GM18909 (cell line): ENCODE data around the gene CLCC1.
"Not testable (repeated sequence)": the region's sequence is repeated elsewhere in the genome, so short reads cannot be mapped to it uniquely, and the experiment has no call there.

Source experiments
- ATAC-seq: cut with Tn5 transposase; IDR thresholded peaks from one replicate; pipeline ENCODE4 v1.9.1; 2021; ENCODE audit warnings: mild to moderate bottlenecking; ENCODE audit not compliant: unreplicated experiment, poor library complexity

Gene CLCC1

DNA sequence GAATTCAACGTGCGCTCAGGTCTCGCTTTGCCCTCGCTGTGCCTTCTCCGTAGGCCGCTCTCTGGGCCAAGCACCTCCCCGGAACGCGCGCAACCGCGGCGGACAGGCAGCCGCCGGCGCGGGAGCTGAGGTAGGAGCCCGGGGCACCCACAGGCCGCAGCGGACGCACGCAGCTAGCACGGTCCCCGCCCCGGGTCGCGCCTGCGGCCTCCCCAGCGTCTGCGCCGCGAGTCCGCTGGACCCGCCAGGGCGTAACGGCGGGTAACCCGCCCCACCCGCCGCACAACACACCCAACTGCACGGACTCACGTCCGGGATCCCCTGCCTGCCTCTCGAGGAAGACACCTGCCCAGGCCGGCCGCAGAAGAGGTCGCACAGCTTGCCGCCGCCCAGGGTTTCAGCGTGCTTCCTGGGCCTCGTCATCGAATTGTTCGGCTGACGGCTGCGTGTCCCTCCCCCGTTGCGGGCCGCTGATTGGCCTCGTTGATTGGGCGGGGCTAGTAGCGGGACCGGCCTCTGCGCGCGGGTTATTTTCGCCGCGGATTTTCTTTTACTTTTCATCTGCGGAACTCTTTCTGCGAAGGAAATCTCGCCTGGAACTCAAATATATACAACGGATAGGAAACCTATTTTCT is at the start of gene CLCC1:
CLCC1 (minus strand) TSS at position 433 of the 635 bp plus-strand sequence. CDS start 13,047 bp downstream, outside the sequence.
- ATAC-seq: peak; percentile 94

DNA sequence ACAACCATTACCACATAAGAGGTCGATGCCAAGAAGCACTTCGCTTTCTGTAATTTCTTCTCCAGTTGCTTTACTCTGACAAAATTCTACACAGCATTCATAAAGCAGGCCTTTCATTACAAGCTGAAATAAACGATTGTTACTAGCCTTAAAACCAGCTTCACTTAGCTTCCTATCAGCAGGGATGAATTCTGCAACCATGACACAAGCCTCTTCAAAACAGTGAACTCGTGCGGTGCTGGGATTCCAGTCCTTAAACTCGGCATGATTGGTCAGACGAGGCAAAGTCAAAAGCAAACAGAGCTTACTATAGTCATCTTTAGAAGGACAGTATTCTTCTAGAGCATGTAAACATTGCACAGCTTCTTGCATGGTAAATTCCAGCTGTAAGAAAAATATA is 48.1 kb upstream of the CLCC1 start:
- no peak for ATAC-seq

DNA sequence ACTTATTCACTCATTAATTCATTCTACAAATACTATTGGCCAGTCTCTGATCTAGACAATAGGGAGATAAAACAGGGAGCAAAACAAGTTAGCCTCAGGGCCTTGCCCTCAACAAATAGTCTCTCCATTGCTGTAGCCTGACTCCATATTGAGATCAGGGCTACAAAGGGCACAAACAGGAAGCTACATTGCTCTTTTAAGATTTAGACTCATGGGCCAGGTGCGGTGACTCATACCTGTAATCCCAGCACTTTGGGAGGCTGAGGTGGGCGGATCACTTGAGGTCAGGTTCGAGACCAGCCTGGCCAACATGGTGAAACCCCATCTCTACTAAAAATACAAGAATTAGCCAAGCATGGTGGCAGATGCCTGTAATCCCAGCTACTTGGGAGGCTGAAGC is 33.3 kb upstream of the CLCC1 start:
- ATAC-seq: not testable (repeated sequence)

GRCh38 chr1:108983114-108983513 is 19.8 kb upstream of the CLCC1 start:
- no peak for ATAC-seq

DNA sequence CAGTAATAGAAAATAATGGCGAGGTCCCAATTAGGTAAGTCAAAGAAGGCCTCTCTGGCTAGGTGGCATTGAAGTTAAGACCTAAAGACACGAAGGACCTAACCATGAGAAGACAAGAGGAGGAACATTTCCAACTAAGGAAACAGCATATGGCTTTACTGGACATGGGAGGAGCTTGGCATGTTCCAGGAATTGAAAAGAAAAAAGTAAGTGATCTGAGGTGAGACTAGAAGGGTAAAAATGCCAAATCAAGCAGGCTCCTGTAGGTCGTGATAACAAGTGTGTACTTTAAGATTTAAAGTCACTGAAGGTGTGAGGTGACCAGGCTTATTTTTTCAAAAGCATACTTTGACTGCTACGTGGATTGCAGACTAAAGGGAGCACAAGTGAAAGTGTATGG is 13.4 kb upstream of the CLCC1 start:
- ATAC-seq: no peak

DNA sequence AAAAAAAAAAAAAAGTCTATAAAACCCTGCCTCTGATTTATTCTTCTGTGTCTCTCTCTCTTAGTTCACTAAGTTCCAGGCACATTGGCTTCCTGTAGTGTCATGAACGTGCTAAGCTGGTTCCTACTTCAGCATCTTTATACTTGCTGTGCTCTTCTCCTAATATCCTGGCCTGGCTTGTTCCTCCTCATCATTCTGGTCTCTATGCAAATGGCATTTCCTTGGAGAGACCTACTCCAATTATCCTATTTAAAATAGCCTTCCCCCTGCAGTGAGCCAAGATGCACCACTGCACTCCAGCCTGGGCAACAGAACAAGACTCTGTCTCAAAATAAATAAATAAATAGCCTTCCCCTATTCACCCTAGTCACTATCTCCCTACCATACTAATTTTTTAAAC is 9.7 kb upstream of the CLCC1 start:
- no peak for ATAC-seq

GRCh38 chr1:108969346-108969745 is 6.1 kb upstream of the CLCC1 start:
- ATAC-seq: no peak

- peak; percentile 28 for ATAC-seq
These were observed 618 bp downstream of the CLCC1 start for GRCh38 chr1:108962681-108963051.

DNA sequence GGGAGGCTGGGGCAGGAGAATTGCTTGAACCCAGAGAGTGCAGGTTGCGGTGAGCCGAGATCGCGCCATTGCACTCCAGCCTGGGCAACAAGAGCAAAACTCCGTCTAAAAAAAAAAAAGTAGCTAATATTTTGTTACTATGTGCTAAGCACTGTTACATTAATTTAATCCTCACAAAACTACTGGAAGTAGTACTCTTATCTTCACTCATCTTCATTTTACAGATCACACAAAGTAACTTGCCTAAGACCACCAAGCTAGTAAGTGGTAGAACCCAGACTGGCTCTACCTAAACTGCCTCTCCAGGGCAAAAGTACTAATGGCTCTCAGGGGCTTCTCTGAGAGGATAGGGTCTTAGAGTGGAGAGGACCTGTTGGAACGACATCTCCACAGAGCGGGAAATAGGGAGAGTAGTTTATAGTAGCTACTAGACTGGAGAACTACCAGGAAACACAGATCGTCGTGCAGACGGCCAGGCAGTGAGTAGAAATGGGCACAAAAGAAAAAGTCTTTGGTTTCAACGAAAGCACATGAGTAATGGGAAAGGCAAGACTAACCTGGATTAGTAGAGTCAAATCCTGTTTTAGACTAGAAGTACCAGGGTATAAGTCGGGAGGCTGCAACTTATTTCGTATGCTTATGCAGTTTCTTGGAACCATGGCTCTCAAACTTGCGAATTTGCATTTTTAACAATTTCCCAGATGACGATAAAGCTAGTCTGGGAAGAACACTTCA is 1.4 kb downstream of the CLCC1 start:
- ATAC-seq: no peak

GRCh38 chr1:108961198-108961597 is 2.1 kb downstream of the CLCC1 start:
- no peak for ATAC-seq

DNA sequence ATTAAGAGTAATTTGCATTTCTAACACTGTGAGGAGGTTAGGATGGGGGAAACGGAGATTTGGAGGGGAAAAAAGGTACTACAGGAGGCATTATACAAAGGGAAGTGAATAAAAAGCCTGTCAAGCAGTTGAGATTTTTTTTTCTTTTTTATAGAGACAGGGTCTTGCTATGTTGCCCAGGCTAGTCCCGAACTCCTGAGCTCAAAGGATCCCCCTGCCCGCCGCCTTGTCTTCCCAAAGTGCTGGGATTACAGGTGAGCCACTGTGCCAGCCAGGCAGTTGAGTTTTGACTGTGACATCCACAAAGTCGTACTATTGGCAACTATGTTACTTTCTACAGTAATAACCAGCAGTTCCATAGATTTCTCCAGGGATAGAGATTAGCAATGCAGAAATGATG is 2.6 kb downstream of the CLCC1 start:
- no peak for ATAC-seq

DNA sequence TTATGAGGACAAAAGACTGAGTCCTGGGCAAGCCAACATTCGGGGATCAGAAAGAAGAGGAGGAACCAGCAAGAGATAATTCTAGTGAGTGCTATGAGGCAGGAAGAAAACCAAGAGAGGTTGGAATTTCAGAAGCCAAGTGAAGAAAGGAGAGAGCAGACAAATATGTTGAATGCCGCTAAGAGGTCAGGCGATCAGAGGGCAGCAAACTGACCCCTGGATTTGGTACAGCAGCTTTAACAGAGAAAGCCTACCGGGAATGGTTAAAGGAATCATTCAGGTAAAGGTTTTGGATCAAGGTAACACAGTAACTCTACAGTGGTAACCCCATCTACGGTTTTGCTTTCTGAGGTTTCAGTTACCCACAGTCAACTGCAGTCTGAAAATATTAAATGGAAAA is 5.4 kb downstream of the CLCC1 start:
- ATAC-seq: no peak

- ATAC-seq: no peak
These were observed 7.4 kb downstream of the CLCC1 start for GRCh38 chr1:108955881-108956280.

DNA sequence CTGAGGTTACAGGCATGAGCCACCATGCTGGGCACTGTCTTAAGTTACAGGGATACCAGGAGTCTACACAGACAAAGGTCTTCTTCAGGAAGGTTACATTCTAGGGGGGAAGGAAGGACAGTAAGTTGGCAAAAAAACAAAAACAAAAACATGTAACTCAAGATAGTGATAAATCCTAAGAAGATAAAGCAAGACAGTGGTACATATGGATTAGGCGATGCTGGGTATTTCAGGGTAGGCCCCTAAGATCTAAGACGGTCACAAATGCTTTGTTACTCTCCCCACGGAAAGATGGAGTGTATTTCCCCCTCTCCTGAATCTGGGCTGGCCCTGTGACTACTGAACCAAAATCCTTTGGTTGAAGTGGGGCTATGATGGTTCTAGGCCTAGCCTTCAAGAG is 8.2 kb downstream of the CLCC1 start:
- ATAC-seq: no peak

GRCh38 chr1:108953452-108953851 is 9.8 kb downstream of the CLCC1 start:
- ATAC-seq: no peak

DNA sequence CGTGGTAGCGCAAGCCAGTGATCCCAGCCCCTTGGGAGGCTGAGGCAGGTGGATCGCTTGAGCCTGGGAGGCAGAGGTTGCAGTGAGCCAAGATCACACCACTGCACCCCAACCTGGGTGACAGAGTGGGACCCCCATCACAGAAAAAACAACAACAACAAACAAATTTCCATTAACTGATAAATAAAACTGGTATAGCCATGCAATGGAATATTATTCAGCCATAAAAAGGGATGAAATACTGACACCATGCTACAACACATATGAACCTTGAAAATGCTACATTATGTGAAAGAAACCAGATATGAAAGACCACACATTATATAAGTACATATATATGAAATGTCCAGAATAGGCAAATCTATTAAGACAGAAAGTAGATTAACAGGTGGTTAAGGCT is 12.0 kb downstream of the CLCC1 start:
- ATAC-seq: no peak

DNA sequence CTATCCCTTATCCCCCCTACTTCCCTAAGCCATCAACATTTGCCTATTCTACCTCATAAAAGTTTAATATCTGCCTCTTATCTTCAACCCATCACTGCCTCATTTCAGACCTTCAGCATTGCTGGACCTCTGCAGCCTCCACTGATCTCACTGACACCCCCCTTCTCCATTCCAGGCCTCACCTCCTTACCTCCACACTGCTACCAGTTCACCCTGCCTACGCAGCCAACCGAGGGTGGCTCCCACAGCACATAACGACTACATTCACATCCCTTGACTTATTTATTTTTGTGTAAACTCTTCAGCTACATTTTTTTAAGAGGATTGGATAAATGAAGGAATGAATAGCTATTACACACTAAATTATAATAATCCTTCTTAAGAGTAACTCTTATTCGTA is 14.2 kb downstream of the CLCC1 start:
- no peak for ATAC-seq

GRCh38 chr1:108947871-108948525 is 15.3 kb downstream of the CLCC1 start:
- no peak for ATAC-seq

GRCh38 chr1:108936170-108936569 is 27.1 kb downstream of the CLCC1 start:
- ATAC-seq: no peak

- ATAC-seq: no peak
These were observed 29.3 kb downstream of the CLCC1 start for GRCh38 chr1:108933944-108934343.

DNA sequence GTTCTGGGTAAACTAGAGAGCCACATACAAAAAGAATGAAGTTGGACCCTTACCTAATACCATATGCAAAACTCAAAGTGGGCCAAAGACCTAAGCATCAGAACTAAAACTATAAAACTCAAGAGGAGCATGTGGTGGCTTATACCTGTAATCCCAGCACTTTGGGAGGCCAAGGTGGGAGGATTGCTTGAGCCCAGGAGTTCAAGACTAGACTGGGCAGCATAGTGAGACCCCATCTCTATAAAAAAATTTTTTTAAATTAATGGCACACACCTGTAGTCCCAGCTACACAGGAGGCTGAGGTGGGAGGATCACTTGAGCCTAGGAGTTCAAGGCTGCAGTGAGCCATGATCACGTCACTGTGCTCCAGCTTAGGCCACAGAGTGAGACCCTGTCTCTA is 35.7 kb downstream of the CLCC1 start:
- ATAC-seq: not testable (repeated sequence)

- ATAC-seq: no peak
These were observed 37.4 kb downstream of the CLCC1 start for GRCh38 chr1:108925920-108926319.
